Activated CD4-positive, alpha-beta T cell treated with anti-CD3 and anti-CD28 coated beads for 1 hour (primary cell): Measurements from ENCODE around the gene PDXK.
A peak's percentile ranks its signal among the peaks of the same experiment; 100 is the strongest.
"Not testable (repeated sequence)": the region's sequence is repeated elsewhere in the genome, so short reads cannot be mapped to it uniquely, and the experiment has no call there.

Experiments used
- DNase-seq: peaks from one replicate; pipeline ENCODE4 v3.0.0-alpha.2; 2020

Gene PDXK

GRCh38 chr21:43718872-43719747 is at the start of gene PDXK:
Gene PDXK, plus strand, starts transcription at chr21:43719129. Its CDS starts 166 bp downstream, at chr21:43719295.
- peak; percentile 64 for DNase-seq

- DNase-seq: no peak
These were observed 48.9 kb upstream of the PDXK start for GRCh38 chr21:43669828-43670605.

DNA sequence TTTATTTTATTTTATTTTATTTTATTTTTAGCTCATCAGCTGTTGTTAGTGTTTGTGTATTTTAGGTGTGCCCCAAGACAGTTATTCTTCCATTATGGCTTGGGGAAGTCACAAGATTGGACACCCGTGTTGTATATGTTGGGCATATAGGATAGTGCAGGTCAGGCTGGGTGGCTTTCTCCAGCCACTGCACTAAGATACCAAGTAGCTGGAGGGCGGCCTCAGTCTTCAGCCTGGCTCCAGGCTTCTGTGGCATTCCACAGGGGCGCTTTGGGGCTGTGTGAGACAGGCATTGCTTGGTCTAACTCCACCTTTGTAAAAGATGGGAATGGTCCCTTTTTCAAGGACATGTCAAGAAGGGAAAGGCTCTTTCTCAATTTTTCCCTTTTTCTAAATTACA is 43.1 kb upstream of the PDXK start:
- no peak for DNase-seq

GRCh38 chr21:43676391-43676790 is 42.5 kb upstream of the PDXK start:
- no peak for DNase-seq

- no peak for DNase-seq
These were observed 39.0 kb upstream of the PDXK start for GRCh38 chr21:43679951-43680350.

DNA sequence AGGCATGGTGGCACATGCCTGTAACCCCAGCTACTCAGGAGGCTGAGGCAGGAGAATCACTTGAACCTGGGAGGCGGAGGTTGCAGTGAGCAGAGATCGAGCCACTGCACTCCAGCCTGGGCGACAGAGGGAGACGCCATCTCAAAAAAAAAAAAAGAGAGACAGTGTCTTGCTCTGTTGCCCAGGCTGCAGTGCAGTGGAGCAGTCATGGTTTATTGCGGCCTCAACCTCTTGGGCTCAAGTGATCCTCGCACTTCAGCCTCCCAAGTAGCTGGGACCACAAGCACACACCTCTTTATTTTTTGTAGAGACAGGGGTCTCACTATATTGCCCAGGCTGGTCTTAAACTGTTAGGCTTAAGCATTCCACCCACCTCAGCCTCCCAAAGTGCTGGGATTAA is 38.5 kb upstream of the PDXK start:
- DNase-seq: not testable (repeated sequence)

- DNase-seq: no peak
These were observed 37.3 kb upstream of the PDXK start for GRCh38 chr21:43681650-43682049.

- no peak for DNase-seq
These were observed 34.5 kb upstream of the PDXK start for GRCh38 chr21:43684424-43684823.

- DNase-seq: no peak
These were observed 31.9 kb upstream of the PDXK start for GRCh38 chr21:43686811-43687565.

DNA sequence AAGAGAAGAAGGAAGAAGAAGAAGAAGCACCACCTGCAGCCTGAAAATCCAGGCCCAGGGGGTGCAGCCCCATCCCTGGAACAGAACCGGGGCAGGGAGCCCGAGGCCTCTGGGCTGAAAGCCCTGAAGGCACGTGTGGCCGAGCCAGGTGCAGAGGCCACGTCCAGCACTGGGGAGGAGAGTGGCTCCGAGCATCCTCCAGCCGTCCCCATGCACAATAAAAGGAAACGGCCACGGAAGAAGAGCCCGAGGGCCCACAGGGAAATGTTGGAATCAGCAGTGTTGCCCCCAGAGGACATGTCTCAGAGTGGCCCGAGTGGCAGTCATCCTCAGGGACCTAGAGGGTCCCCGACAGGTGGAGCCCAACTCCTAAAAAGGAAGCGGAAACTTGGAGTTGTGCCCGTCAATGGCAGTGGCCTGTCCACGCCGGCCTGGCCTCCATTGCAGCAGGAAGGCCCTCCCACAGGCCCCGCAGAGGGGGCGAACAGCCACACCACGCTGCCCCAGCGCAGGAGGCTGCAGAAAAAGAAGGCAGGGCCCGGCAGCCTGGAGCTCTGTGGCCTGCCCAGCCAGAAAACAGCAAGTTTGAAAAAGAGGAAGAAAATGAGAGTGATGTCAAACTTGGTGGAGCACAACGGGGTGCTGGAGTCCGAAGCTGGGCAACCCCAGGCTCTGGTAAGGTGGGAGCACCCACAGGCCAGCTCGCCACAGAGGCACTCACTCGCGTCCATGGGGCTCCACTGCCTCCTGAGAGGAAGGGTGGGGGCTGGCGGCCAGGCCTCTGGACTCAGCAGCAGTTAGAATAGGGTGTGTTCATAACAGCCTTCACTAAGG is 31.1 kb upstream of the PDXK start:
- no peak for DNase-seq

DNA sequence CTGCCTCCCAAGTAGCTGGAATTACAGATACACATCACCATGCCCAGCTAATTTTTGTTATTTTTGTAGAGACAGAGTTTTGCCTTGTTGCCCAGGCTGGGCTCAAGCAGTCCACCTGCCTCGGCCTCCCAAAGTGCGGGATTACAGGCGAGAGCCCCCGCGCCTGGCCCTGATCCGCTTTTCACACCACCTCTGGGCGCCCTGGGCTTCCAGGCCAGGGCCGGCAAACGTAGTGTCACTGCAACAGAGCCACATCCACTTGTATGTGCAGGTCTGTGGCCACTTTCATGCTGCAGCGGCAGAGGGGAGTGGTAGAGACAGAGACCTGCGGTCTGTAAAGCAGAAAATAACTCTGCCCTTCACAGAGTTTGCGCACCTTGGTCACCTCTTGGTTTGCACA is 30.0 kb upstream of the PDXK start:
- DNase-seq: no peak

DNA sequence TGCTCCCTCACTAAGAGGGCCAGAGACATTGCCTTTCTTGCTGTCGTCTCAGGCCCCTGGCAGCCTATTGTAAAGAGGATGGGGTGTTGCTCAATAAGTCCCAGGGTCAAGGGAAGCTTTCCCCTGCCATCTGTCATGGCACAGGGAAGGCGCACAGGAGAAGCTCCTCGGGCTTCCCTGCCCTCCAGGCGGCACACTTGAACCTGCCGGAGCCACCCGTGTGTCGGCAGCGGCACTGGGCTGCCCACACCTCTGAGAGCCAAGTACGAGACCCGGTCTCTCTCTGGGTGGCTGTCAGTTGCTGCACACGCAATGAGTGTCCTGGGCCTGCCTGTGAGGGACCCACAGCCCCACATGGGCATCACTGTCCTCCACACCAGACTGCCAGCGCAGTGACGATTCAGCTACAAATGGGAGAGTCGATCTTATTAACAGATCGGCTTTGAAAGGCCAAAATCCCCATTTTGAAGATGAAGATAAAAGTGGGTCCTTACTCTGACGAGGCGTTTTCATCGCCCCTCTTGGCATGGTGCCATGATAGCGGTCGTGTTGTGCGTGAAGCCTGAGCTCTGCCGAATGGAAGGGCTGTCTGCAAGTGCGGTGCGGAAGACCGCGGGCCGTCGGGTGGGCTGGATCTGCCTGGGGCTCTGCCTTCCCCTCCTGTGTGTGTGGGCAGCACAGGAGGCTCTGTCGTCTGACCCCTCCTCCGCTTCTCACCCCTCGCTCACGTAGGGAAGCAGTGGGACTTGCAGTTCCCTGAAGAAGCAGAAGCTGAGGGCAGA is 29.2 kb upstream of the PDXK start:
- no peak for DNase-seq

GRCh38 chr21:43690346-43690745 is 28.6 kb upstream of the PDXK start:
- DNase-seq: no peak

DNA sequence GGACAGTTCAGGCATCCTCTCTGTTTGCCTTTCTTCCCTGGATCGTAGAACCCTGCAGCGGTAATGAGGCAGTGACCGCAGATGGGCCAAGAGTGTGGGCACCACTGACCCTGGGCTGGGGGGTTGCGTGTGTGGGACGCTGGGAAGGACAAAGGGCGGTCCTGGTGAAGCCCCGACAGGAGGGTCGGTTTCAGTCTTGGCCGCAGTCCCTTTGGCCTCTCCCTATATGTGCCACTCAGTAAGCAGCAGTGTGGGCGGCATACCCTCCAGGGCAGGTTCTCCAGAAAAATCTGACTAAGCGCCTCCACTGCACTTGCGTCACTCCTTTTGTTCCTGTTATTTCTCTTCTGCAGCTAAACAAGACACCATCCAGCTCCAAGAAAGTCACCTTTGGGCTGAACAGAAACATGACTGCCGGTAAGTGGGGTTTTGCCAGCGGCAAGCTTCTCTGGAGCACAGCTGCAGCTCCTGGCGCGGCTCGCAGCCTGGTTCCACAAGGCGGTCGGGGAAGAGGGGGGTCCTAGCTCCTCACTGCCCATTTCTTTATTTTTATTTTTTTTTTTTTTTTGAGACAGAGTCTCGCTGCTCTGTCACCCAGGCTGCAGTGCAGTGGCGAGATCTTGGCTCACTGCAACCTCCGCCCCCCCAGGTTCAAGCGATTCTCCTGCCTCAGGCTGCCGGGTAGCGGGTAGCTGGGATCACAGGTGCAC is 27.7 kb upstream of the PDXK start:
- DNase-seq: no peak

- DNase-seq: no peak
These were observed 27.1 kb upstream of the PDXK start for GRCh38 chr21:43691801-43692200.

DNA sequence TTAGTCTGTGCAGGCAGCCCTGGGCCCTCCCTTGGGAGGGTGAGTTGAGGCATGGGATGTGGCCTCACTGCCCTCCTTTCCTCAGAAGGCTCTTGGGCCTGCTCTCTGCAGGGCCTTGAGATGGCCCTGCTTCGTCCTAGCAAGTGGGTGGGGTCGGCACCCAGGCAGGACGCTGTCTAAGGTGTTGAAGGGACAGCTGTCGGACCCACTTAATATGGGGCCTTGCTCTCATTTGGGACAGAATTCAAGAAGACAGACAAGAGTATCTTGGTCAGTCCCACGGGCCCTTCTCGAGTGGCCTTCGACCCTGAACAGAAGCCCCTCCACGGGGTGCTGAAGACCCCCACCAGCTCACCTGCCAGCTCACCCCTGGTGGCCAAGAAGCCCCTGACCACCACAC is 26.0 kb upstream of the PDXK start:
- no peak for DNase-seq

GRCh38 chr21:43693981-43694380 is 24.9 kb upstream of the PDXK start:
- DNase-seq: no peak

- DNase-seq: no peak
These were observed 24.4 kb upstream of the PDXK start for GRCh38 chr21:43694437-43695079.

GRCh38 chr21:43696214-43696613 is 22.7 kb upstream of the PDXK start:
- no peak for DNase-seq
